CD4-positive, alpha-beta T cell treated with Interleukin-4 for 1 hour (primary cell): ENCODE results near the gene ELF1.
"Not testable (repeated sequence)": the region's sequence is repeated elsewhere in the genome, so short reads cannot be mapped to it uniquely, and the experiment has no call there.

Experiments used
- DNase-seq, 2 donors: peaks; one replicate each; pipeline ENCODE4 v3.0.0-alpha.2; 2020 to 2022

The ELF1 gene

DNA sequence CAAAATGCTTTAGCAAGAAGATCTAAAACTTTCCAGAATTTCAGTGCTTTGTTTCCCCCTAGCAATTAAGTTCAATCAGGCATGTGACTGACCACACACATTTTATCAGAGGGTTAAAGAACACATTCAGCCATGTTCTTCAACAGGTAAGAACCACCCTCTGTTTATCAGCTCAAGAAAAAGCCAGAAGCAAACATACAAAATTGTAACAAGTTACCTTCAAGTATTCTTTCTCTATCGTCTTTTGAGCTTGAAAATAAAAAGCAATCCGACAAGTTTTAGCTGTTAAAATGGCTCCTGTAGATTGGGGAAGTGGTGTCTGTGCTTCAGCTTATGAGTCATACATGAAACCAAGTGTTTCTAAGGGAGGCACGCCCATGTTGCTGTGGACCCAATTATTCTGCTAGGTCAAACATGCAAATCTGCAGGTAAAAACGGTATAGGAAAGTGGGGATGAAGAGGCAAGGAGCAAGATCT lies at the start of gene ELF1:
Gene ELF1 (minus strand): TSS at position 306 of the 477 bp plus-strand sequence. CDS start 37,262 bp downstream, outside the sequence.
- DNase-seq: peak; percentile 84 to 87

DNA sequence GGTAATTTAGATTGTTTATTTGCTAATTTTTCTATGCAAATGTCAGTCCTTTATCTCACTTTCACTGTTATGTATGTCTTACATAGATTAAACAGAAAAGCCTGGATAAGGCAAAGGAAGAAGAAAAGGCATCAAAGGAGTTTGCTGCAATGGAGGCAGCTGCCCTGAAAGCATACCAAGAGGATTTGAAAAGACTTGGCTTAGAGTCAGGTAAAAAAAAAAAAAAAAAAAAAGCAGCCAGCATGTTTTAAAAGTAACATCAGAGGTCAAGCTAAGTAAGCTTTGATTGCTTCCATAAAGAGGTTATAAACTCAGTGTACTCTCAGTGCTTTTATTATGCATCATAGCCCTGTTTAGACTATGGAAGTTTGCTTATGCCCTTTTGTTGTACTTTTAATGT lies 46.0 kb upstream of the ELF1 start:
- no peak for DNase-seq

DNA sequence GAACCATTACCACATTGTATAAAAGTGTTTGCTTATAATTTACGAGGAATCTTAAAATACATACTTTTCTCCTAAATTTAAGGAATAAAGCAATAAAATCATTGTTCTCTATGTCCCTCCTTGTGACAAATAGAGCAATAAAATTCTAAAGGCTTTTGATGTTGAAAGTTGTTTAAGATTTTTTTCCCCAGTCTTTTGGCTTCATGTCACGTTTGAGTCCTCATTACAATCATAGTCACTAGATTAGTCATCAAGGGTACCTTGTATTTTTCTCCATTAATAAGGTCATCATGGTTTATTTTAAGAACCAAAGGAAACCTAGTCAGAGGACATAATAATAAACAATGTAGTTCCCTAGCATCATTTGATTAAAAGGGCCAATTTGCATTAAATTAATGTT lies 45.4 kb upstream of the ELF1 start:
- no peak for DNase-seq

DNA sequence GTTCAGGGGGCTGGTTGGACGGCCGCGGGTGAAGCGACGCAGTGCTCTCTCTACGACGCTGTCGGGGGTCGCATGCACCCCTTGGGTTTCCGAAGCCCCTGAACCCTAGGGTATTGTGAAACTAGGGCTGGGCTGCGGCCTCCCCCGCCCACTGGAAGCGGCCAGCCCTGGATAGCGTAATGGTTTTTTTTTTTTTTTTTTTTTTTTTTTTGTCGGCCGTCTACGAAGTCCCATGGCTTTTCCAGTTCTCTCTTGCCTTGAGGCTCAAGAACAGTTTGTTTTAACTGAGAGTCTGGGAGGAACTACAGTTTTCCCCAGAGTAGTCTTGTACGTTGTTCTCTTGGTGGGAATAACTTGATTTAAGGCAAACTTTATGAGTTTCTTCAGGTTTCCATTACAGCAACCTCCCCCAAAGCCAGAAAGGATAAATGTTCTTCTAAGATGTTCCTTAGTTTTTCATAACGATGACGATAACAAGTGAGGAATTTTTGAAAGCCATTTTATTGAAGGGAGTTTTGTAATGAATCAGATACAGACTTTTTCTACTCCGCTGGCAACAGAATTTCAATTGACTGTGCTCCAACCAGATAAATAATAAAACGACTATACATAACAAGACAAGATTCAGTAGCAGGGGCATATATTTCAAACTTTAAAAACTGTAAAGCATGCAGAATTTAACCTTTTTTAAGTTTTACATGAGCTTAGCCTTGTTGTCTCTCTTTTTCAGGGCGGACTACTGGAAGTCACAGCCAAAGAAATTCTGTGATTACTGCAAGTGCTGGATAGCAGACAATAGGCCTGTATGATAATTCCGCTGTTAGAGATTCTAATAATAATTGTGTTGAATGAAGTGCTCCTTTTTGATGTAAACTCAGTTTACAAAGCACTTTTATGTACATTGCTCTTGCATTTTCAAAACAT lies 43.1 kb upstream of the ELF1 start:
- no peak for DNase-seq

DNA sequence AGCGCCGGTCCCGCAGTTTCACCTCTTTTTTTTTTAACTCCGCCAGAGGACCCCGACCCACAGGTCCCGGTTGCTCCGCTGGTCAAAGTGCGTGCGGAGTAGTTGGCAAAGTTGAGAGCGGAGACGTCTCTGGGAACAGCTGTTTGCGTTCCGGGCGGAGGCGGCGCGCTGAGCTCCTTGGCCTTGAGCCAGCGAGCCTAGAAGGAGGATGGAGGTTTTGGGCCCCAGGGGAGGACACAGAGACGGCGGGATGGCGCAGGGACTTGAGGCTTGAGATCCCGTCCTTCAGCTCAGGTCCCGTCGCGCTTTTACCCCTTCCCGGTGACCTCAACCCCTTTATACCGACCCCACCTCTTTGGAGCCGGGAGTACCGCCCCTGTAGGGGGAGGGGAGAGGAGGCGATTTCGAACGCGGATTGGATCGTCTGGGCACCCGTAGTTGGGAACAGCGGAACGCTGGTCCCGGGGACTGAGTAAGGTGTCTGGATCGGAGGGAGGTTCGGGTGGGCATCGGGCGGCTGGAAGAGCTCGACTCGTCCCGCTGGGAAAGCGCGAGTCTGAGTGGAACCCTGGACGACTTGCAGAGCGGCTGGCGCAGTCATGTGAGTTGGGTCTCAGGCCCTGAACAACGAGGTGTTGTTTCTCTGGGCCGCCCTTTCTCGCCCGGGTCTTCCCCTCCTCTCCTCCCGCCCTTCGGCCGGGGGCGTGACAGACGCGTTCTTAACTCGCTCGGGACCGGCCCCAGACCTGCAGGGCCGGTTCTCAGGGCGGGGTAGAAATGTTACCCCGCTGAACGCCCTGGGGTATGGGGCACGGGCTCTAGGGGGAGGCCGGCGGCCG lies 42.2 kb upstream of the ELF1 start, which contains the start of gene WBP4:
Gene WBP4 (plus strand): TSS at position 435 of the 839 bp plus-strand sequence. CDS start 165 bp downstream, at position 600.
- peak; percentile 89 to 90 for DNase-seq

DNA sequence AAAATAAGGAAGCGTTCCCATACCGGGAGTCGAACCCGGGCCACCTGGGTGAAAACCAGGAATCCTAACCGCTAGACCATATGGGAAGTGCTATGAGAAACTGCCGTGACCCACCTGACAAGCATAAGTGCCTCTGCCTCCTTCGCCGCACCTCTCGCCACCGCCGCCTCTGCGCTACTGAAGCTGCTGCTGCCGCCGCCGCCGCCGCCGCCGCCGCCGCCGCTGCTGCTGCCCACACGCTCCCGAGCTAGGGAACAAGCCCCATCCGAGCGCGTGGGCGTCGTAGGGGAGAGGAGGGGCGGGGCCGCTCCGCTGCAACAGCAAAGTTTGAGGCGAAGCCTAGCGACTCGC lies 41.6 kb upstream of the ELF1 start:
- DNase-seq: peak; percentile 84 to 87

DNA sequence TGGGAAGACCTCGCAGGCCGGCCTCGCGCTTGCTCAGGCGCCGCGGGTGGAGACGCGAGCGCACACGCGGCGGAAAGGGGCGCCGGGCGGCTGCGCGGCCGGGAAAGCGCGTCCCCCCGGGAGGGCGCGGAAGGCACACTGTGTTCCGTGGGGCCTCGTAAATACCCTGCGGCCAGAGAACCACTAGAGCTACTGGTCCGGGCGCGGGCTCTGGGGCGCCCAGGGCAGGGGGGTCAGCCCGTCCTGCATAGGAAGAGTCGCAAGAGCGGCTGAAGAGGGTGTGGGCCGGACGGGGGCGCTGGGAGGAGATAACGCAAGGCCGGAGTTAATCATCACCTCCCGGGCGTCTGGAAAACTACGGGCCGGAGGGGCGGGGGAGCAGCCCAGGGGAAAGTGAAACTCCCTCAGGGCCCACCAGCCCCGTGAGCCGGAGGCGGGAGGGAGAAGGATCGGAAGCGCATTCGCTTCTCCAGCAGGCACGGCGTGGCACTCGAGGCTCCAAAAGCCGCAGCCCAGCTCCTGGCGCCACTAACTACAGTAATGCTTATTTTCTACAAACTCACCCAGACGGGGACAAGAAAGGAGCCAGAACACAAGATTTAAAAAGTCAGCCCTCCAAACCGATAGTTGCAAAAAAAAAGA lies 41.1 kb upstream of the ELF1 start:
- DNase-seq: peak; percentile 73 to 80

DNA sequence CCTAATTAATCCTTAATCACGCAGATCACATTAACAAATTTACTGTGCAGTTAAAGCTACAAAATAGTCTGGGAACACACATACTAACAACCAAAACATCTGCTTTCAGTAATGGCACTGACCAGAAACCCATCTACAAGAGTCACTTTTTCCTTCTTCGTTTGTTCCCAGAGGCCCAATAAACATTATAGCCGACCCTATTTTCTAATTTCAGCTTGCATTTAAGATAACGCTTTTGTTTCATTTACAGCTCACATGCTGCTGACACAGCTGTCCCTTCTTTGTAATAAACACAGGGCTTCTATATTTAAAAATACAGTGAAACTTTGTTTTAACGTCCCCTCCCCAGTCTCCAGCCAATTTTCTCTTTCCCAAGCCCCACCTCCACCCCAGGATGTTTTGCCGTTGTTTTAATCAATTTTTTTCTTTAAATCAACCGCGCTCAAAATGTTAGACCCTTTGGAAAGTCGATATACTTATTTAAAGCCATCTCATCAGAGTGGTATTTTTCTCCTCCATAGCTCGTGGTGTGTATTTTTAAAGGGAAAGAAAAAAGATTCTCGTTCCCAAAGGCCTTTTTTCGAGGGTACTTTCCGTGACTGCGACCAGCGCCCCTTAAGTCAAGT lies 40.5 kb upstream of the ELF1 start:
- peak in 1 of 2 donors; percentile 8 for DNase-seq

DNA sequence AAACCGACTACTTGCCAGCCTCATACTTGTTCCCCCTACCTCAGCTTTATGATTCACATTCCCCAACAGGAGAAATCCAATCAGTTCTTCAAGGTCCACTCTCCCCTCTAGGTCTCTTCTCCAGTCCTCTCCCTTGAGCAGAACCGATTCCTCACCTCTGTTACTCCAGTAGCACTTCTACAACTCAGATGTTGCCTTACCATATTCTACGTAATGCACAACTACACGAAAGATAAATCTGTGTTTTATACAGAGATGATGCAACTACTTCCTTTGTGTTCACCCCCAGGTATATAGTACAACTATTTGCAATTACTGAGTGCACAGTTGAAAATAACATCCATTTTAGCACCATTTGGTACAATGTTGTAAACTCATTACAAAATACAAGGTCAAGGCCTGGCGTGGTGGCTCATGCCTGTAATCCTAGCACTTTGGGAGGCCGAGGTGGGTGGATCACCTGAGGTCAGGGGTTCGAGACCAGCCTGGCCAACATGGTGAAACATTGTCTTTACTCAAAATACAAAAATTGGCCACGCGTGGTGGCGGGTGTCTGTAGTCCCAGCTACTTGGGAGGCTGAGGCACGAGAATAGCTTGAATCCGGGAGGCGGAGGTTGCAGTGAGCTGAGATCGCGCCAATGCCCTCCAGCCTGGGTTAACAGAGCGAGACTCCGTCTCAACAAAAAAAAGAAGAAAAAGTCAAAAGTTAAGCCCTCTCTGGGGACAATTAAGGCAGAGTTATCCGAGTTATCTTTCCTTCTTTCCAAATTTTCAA lies 39.4 kb upstream of the ELF1 start:
- no peak for DNase-seq

DNA sequence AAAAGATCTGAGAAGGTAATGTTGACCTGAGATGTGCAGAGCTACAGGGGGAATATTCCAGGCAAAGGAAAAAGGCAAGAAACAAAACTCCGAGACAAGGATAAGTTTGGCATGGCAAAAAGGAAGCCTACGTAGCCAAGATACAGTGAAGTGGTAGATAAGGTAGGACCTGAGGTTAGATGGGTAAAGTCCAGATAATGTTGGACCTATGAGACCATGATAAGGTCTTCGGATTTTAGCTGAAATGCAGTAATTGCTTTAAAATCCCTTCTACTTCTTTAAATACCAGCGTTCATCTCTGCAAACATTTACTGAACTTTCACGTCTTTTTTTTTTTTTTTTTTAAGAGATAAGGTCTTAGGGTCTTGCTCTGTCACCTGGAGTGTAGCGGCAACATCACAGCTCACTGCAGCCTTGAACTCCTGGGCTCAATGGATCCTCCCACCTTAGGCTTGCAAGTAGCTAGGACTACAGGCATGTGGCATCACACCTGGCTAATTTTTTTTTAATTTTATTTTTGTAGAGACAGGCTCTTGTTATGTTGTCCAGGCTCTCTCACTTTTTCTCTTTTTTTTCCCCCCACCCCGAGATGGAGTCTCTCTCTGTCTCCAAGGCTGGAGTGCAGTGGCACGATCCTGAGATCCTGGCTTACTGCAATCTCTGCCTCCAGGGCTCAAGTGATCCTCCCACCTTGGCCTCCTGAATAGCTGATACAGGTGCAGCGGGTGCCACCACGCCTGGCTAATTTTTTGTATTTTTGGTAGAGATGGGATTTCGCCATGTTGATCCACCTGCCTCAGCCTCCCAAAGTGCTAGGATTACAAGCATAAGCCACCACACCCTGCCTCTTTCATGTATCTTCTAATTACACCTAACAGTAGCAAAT lies 38.0 kb upstream of the ELF1 start:
- DNase-seq: no peak

DNA sequence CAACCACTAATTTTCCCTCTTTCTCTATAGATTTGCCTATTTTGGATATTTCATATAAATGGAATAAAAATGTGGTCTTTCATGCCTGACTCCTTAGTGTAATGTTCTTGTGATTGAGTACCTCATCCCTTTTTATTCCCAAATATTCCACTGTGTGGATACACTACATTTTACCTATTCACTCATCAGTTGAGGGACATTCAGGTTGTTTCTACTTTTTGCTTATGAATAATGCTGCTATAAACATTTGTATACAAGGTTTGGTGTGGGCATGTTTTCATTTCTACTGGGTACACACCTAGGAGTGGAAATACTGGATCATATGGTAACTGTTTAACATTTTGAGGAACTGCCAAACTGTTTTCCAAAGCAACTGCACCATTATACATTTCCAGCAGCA lies 37.1 kb upstream of the ELF1 start:
- DNase-seq: no peak

DNA sequence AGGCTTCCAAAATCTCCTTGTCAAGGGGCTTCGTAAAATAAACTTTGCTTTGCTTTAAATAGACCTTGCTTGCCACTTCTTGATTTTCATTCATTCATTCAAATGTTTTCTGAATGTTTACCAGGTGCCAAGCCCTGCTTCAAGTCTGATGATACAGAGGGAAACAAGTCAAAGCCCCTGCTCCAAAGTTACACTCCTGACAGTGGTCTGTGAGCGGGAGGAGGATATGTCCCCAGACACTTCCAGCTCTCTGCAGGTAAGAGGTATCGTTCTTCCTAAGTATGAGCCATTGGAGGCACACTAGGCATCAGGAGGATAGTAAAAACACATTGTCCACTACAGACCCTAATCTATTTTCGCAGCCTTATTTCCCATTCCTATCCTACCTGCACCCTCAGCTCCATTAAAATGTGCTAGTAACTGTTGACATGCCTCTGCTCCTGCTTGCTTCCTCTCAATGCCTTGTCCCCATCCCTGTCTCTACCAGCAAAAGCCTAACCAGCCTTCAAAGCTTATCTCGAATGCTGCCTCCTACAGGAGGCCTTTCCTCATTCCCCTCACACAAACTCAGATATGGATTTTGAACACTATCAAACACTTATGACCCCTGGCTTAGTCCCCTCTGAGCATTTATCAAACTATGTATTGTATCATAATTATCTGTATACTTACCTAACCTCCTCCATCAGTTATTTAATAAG lies 36.0 kb upstream of the ELF1 start:
- DNase-seq: no peak

DNA sequence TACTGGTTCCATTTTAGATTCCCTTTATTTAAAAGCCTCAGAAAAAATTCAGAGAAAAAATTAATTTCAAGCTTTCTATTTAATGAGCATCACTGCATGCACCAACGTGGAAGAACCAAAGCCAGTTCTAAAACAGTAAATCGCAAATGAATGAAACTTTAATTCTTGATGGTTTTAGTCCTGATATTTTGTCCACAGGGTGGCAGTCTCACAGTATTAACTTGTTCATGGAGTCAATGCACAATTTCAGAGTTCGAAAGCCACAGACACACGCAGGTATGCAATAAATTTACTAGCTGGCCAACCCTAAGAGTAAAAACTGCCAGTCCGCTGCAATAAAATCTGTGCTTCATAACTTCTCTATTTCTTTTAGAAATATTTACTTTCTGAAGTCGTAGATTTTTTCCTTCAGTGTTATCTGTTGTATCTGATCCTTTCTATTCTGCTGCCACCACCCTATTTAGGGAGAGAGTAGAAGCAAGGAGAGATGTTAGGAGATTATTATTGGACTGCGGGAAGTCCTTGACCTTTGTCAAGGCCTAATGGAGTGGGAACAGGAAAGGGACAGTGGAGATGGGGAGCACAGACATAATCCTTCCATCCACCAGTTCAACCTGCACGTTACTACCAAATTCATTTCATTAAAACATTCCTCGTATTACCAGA lies 35.2 kb upstream of the ELF1 start:
- peak; percentile 36 to 72 for DNase-seq

DNA sequence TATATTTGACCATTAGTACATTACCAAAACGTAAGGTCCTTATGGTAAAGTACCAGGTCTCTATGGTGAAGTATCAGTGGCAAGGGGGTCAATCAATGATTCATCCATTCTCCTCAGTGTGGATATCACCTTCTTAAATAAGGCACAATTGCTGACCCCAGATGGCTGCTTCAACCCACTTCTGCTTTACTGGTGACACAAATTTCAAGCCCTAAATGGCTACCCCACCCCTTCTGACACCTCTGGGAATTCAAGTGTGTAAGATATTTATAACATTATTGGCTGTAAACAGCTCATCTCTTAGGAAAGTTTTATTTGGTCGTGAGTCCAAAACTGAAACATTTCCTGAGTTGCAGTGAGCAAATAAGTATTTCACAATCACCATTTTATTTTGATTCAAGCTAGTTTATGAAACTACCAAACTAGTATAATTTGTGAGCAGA lies 34.3 kb upstream of the ELF1 start:
- DNase-seq: peak; percentile 21 to 74

DNA sequence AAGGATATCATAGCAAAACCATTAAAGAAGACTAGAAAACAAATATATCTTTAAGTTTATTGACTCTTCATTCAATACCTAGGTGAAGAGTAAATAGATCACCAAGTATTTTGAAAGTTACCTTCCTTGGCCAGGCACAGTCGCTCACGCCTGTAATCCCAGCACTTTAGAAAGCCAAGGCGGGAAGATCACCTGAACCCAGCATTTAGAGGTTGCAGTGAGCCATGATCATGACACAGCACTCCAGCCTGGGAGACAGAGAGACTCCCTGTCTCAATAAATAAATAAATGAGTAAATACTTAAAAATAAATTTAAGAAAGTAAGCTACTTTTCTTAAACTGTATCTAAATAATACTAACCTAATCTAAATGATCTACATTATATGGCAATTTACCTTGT lies 33.3 kb upstream of the ELF1 start:
- DNase-seq: no peak

DNA sequence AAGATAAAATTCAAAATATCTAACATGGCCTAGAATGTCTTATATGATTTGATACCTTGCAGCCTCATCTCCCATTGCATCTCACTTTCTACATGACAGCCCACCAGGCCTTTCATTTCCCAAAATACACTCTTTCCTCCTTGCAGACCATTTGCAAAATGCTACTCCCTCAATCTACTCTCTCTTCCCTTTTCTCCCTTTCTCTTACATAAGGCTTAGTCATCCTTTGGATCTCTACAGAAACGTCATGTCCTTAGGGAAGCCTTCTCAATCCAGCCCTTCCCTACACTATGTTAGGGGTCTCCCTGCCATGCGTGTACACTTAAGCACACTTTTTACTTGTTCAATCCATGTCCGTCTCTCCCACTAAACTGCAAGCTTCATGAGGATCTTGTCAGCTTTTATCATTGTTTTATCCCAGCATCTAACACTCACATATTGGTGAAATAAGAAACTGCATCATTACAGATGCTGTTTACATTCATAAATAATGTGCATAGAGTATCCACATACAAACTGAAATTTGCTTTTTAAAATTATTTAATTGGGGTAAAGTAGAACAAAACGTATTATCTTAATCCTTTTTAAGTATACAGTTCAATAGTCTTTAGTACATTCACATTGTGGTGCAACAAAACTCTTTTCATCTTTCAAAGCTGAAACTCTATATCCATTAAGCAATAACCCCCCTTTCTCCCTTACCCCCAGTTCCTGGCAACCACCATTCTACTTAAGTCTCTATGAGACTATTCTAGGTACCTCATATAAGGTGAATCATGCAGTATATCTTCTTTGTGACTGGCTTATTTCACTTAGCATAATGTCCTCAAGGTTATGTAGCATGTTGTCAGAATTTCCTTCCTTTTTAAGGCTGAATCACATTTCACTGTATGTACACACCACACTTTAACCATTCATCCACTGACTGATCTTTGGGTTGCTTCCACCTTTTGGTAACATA lies 30.6 kb upstream of the ELF1 start:
- DNase-seq: no peak

DNA sequence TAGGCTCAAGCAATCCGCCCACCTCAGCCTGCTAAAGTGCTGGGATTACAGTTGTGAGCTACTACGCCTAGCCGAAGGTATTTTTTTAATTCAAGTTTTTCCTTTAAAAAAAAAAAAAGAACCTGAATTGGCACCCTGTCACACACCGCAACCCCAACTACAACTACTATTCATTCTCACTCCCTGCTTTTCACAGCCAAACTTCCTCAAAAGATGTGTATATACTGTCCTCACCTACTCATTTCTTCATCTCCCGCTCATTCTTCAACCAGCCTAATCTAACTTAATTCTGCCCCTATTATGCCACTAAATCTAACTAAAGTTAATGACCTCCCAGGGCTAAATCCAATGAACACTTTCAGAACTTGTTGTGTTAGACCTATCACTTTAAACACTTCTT lies 29.5 kb upstream of the ELF1 start:
- DNase-seq: no peak

DNA sequence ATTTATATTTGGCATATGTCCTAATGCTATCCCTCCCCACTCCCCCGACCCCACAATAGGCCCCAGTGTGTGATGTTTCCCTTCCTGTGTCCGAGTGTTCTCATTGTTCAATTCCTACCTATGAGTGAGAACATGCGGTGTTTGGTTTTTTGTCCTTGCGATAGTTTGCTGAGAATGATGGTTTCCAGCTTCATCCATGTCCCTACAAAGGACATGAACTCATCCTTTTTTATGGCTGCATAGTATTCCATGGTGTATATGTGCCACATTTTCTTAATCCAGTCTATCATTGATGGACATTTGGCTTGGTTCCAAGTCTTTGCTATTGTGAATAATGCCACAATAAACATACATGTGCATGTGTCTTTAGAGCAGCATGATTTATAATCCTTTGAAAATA lies 23.3 kb upstream of the ELF1 start:
- not testable (repeated sequence) for DNase-seq
